Epithelial cell of proximal tubule (primary cell): ENCODE results near the gene MYLK4. TPM values are rescaled to one million over a fixed set of nuclear protein-coding genes. Genes with fewer than 3 reads are reported as not detected.

Experiments used
- DNase-seq: peaks from one replicate; pipeline ENCODE4 v3.0.0-alpha.2; 2011; ENCODE audit warnings: low read depth
- H3K4me3 ChIP-seq: 2 replicates; pipeline ENCODE4 v1.5.1; 2011; ENCODE audit warnings: low read depth, mild to moderate bottlenecking, low read length
- total RNA-seq: library from RNA; depleted of rRNA; stranded (reverse); fragments of >200 nt; gene quantifications from 2 replicates; pipeline ENCODE4 v1.2.3, GENCODE V29; 2015
- TF ChIP-seq, protein P1 (sequence below): conservative IDR thresholded peaks from 2 replicates; pipeline ENCODE4 v1.5.1; 2012; ENCODE audit warnings: low read depth, mild to moderate bottlenecking, low read length

The MYLK4 gene
- total RNA-seq, 1 donor from 2014 or later = 0.46 TPM

- peak overlapping the region; percentile 84 for H3K4me3 ChIP-seq
- TF ChIP-seq, protein P1, sequence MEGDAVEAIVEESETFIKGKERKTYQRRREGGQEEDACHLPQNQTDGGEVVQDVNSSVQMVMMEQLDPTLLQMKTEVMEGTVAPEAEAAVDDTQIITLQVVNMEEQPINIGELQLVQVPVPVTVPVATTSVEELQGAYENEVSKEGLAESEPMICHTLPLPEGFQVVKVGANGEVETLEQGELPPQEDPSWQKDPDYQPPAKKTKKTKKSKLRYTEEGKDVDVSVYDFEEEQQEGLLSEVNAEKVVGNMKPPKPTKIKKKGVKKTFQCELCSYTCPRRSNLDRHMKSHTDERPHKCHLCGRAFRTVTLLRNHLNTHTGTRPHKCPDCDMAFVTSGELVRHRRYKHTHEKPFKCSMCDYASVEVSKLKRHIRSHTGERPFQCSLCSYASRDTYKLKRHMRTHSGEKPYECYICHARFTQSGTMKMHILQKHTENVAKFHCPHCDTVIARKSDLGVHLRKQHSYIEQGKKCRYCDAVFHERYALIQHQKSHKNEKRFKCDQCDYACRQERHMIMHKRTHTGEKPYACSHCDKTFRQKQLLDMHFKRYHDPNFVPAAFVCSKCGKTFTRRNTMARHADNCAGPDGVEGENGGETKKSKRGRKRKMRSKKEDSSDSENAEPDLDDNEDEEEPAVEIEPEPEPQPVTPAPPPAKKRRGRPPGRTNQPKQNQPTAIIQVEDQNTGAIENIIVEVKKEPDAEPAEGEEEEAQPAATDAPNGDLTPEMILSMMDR = no peak
- no peak for DNase-seq
Observed at GRCh38 chr6:2768696-2769095, 18.0 kb upstream of the MYLK4 start.

DNA sequence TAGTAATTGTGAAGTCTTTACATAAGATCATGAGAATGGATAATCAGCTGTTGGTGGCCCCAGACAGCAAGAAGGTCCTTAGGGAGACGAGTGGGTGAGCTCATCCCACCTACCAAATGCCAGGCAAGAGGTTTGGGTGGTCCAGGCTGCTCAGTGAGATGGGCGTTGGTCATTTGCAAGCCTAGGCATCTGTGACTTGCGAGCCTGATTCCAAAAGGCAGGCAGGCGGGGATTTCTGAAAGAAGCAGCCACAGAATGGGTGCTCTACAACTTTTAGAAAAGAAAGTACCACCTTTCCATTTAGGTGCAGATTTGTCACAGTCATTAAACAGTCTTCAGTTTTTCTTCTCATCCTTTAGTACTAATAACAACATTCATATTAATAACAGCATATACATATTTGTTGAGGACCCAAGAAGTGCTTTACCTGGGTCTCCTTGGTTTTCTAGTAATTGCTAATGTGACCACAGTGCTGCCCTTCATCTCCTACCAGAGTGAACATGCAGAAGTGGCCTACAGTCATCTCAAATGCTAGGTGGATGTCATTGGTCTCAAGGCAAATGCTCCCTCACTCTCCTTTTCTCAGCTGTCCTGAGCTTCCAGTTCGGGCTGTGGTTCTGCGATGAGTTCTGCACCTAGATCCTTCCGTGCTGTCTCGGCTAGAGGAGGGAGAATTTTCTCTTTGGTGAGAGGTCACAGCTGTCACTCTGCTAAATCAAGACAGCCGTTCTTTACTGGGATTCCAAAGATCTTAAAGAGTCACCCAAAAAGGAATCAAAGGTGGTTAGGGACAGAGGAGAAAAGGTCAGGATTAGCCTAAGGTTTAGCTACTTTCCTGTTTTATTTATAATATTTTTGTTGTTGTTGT lies 17.2 kb upstream of the MYLK4 start:
- TF ChIP-seq, protein P1 = no peak
- peak overlapping the region; percentile 84 for H3K4me3 ChIP-seq
- no peak for DNase-seq

- DNase-seq = no peak
- peak overlapping the region; percentile 84 for H3K4me3 ChIP-seq
- TF ChIP-seq, protein P1 = peak; percentile 3
Observed at GRCh38 chr6:2766767-2767656, 16.3 kb upstream of the MYLK4 start.

DNA sequence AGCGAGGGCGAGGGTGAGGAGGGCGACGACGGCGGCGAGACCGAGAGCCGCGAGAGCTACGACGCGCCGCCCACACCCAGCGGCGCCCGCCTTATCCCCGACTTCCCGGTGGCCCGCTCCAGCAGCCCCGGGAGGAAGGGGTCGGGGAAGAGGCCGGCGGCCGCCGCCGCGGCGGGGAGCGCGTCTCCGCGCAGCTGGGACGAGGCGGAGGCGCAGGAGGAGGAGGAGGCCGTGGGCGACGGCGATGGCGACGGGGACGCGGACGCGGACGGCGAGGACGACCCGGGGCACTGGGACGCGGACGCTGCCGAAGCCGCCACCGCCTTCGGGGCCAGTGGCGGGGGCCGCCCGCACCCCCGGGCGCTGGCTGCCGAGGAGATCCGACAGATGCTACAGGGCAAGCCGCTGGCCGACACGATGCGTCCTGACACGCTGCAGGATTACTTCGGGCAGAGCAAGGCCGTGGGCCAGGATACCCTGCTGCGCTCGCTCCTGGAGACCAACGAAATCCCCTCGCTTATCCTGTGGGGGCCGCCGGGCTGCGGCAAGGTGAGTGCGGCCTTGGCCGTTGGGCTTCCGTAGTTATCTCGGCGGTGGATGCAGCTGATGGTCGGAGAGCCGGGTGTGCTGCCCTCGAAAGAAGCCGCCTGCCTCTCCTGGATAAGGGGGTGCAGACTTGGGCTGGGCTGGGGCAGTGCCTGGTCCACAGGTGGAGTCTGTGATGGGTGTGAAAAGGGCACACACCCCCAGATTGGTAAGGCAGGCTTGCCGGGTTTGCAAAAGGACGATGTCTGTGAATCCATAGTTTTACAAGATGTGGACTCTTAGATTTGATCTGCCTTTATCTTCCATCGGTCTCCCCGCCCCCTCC lies 15.4 kb upstream of the MYLK4 start:
- no peak for DNase-seq
- TF ChIP-seq, protein P1 = no peak
- peak overlapping the region; percentile 84 for H3K4me3 ChIP-seq

DNA sequence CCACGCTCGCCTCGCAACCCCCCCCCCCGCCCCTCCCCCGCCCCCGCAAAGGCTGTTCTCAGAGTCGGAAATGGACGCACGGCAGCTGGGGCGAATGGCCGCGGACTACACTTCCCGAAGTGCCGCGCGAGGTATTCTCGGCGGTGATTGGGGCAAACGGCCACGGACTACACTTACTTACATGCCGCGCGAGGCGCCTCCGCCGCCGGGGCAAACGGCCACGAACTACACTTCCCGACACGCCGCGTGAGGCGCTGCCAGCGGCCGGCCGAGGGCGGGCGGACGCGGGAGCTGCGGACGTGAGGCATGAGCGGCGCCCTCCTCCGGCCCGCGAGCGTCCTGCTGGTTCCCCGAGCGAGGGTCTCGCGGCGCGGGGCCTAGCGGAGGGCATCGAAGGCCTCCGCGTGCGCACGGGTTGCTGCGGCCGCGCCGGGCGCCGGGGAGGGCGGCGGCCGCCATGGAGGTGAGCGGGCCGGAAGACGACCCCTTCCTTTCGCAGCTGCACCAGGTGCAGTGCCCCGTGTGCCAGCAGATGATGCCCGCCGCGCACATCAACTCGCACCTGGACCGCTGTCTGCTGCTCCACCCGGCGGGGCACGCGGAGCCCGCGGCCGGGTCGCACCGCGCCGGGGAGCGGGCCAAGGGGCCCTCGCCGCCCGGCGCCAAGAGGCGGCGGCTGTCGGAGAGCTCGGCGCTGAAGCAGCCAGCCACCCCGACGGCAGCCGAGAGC lies 14.6 kb upstream of the MYLK4 start, which contains the start of gene WRNIP1:
WRNIP1 (plus strand) TSS at position 228 of the 730 bp plus-strand sequence; CDS start at position 458, 230 bp downstream.
- TF ChIP-seq, protein P1 = peak; percentile 56
- H3K4me3 ChIP-seq = peak within 1 kb of the TSS; percentile 84
- peak; percentile 69 for DNase-seq
